ENCODE data around the gene BMPER.

The BMPER gene

GRCh38 chr7:34104992-34105391 is 199.7 kb downstream of the BMPER start:
- no peak for DNase-seq

- no peak for DNase-seq
Measured at GRCh38 chr7:34107276-34107675, 201.9 kb downstream of the BMPER start.

GRCh38 chr7:34108165-34108564 is 202.8 kb downstream of the BMPER start:
- DNase-seq: no peak

GRCh38 chr7:34109936-34110780 is 204.8 kb downstream of the BMPER start:
- no peak for DNase-seq

- DNase-seq: no peak
Measured at GRCh38 chr7:34111031-34111430, 205.7 kb downstream of the BMPER start.

GRCh38 chr7:34115503-34115902 is 210.2 kb downstream of the BMPER start:
- no peak for DNase-seq

- DNase-seq: no peak
Measured at GRCh38 chr7:34117573-34117972, 212.2 kb downstream of the BMPER start.

- DNase-seq: no peak
Measured at GRCh38 chr7:34121366-34121765, 216.0 kb downstream of the BMPER start.

GRCh38 chr7:34123316-34123715 is 218.0 kb downstream of the BMPER start:
- no peak for DNase-seq

- DNase-seq: no peak
Measured at GRCh38 chr7:34124765-34125164, 219.4 kb downstream of the BMPER start.

- DNase-seq: no peak
Measured at GRCh38 chr7:34128762-34129161, 223.4 kb downstream of the BMPER start.

GRCh38 chr7:34130558-34131295 is 225.4 kb downstream of the BMPER start:
- DNase-seq: no peak

GRCh38 chr7:34131371-34131770 is 226.0 kb downstream of the BMPER start:
- no peak for DNase-seq

GRCh38 chr7:34133356-34133982 is 228.1 kb downstream of the BMPER start:
- DNase-seq: no peak

GRCh38 chr7:34133983-34134782 is 228.8 kb downstream of the BMPER start:
- no peak for DNase-seq

- no peak for DNase-seq
Measured at GRCh38 chr7:34135924-34136323, 230.6 kb downstream of the BMPER start.

GRCh38 chr7:34136698-34137097 is 231.4 kb downstream of the BMPER start:
- DNase-seq: no peak

- DNase-seq: no peak
Measured at GRCh38 chr7:34137176-34137575, 231.8 kb downstream of the BMPER start.

GRCh38 chr7:34138483-34138882 is 233.1 kb downstream of the BMPER start:
- no peak for DNase-seq

- DNase-seq: no peak
Measured at GRCh38 chr7:34139086-34139485, 233.7 kb downstream of the BMPER start.

- no peak for DNase-seq
Measured at GRCh38 chr7:34140066-34140465, 234.7 kb downstream of the BMPER start.

- peak; percentile 28 for DNase-seq
Measured at GRCh38 chr7:34143402-34143801, 238.1 kb downstream of the BMPER start.

GRCh38 chr7:34145603-34146002 is 240.3 kb downstream of the BMPER start:
- DNase-seq: no peak
